ENCODE measurements around the gene USP28. TPM values are rescaled to one million over a fixed set of nuclear protein-coding genes. Genes with fewer than 3 reads are reported as not detected.

USP28 gene
- total RNA-seq, 2 donors from 2014 or later = 28.9 to 31.5 TPM

GRCh38 chr11:113840932-113841664, 34.3 kb downstream of the USP28 start:
- WGBS = 76% methylated on average over 3 of the region's 3 CpGs
- no peak for DNase-seq (ENCODE audit: low spot score)
- Histone ChIP-seq H3K4me3 (no peak overlapping the region), H3K27ac (no peak overlapping the region), H3K4me1 (replicated peaks) (no peaks in the 10 kb centered on the region), H3K27me3 (replicated peaks; ENCODE audit: insufficient read depth) (no peaks in the 10 kb centered on the region), H3K9me3 (no peaks in the 10 kb centered on the region), H3K36me3 (no peaks in the 10 kb centered on the region)
- no peak for TF ChIP-seq CTCF (IDR thresholded peaks at IDR 0.05)
- TF ChIP-seq POLR2AphosphoS5 (IDR thresholded peaks at IDR 0.05) = no peak
- no peak for TF ChIP-seq POLR2A (IDR thresholded peaks at IDR 0.05)
- intact Hi-C loops (cut with DNase I) = no loop called here

DNA sequence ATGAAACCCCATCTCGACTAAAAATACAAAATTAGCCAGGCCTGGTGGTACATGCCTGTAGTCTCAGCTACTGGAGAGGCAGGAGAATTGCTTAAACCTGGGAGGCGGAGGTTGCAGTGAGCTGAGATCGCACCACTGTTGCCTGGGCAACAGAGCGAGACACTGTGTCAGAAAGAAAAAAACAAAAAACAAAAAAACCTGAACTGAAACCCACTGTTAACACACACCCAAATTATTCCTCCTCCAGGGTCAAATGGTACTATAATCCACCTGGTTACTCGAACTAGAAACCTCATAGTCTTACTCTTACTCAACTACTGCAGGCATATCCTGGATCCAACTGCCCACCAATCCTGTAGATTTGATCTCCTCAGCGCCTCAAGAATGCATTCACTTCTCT, 35.5 kb downstream of the USP28 start:
- no peak overlapping the region for H3K4me3 ChIP-seq
- WGBS = 97% methylated on average over 6 of the region's 6 CpGs
- TF ChIP-seq POLR2AphosphoS5 (IDR thresholded peaks at IDR 0.05) = no peak
- TF ChIP-seq POLR2A (IDR thresholded peaks at IDR 0.05) = no peak
- TF ChIP-seq CTCF (IDR thresholded peaks at IDR 0.05) = no peak
- no peaks in the 10 kb centered on the region for H3K27me3 ChIP-seq (replicated peaks; ENCODE audit: insufficient read depth)
- DNase-seq (ENCODE audit: low spot score) = no peak
- H3K36me3 ChIP-seq = no peaks in the 10 kb centered on the region
- intact Hi-C loops (cut with DNase I) = no loop called here
- no peak overlapping the region for H3K27ac ChIP-seq
- no peaks in the 10 kb centered on the region for H3K9me3 ChIP-seq
- no peaks in the 10 kb centered on the region for H3K4me1 ChIP-seq (replicated peaks)

DNA sequence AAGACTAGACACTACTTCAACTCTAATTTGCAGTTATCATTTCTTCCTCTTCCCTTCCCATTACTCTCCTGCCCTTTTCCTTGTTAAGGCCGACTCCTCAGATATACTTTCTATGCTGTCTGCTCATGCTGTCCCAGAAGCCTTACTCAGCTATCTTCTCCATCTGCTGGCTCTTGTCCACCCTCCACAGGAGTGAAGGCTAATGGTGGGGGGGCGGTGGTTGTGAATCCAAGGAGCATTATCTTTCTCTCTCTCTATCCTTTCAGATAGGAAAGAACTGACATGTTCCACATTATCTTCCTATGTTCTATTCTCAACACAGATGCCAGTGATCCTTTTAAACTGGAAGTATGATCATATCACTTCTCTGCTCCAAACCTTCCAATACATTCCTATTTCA, 37.4 kb downstream of the USP28 start:
- 72% methylated on average over 2 of the region's 2 CpGs for WGBS
- Histone ChIP-seq H3K4me3 (no peak overlapping the region), H3K36me3 (no peaks in the 10 kb centered on the region), H3K9me3 (no peaks in the 10 kb centered on the region), H3K27me3 (replicated peaks; ENCODE audit: insufficient read depth) (no peaks in the 10 kb centered on the region), H3K27ac (no peak overlapping the region), H3K4me1 (replicated peaks) (no peaks in the 10 kb centered on the region)
- intact Hi-C loops (cut with DNase I) = no loop called here
- DNase-seq (ENCODE audit: low spot score) = no peak
- TF ChIP-seq POLR2AphosphoS5 (IDR thresholded peaks at IDR 0.05) = no peak
- TF ChIP-seq POLR2A (IDR thresholded peaks at IDR 0.05) = no peak
- TF ChIP-seq CTCF (IDR thresholded peaks at IDR 0.05) = no peak

- no peak overlapping the region for H3K4me3 ChIP-seq
- no peaks in the 10 kb centered on the region for H3K27me3 ChIP-seq (replicated peaks; ENCODE audit: insufficient read depth)
- no peak for TF ChIP-seq POLR2A (IDR thresholded peaks at IDR 0.05)
- TF ChIP-seq POLR2AphosphoS5 (IDR thresholded peaks at IDR 0.05) = no peak
- no peak for TF ChIP-seq CTCF (IDR thresholded peaks at IDR 0.05)
- DNase-seq (ENCODE audit: low spot score) = no peak
- H3K9me3 ChIP-seq = no peaks in the 10 kb centered on the region
- H3K4me1 ChIP-seq (replicated peaks) = no peaks in the 10 kb centered on the region
- H3K27ac ChIP-seq = no peak overlapping the region
- no peaks in the 10 kb centered on the region for H3K36me3 ChIP-seq
- 68% methylated on average over 4 of the region's 4 CpGs for WGBS
- intact Hi-C loops (cut with DNase I) = no loop called here
Measured at GRCh38 chr11:113835306-113835705, 40.1 kb downstream of the USP28 start.

DNA sequence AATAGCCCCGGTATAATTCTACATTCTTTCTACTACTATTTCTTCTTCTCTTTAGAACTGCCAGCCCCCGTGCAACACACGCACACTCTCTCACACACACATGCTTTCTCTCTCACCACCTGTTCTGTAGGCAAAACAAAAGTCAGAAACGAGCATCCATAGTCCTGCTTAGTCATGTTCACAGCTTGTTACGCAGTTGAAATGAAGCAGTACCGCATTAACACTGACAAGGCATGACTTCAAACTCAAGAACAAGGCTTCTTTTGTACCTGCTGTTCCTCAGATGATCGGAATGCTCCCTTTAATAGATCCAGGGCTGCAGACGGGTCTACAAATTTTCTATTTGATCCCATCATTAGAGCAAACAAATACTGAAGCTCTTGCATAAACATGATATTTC, 42.2 kb downstream of the USP28 start:
- WGBS = 68% methylated on average over 8 of the region's 8 CpGs
- Histone ChIP-seq H3K27me3 (replicated peaks; ENCODE audit: insufficient read depth) (no peaks in the 10 kb centered on the region), H3K4me3 (no peak overlapping the region), H3K36me3 (no peaks in the 10 kb centered on the region), H3K4me1 (replicated peaks) (no peaks in the 10 kb centered on the region), H3K27ac (no peak overlapping the region), H3K9me3 (no peaks in the 10 kb centered on the region)
- intact Hi-C loops (cut with DNase I) = no loop called here
- TF ChIP-seq POLR2AphosphoS5 (IDR thresholded peaks at IDR 0.05) = no peak
- no peak for TF ChIP-seq POLR2A (IDR thresholded peaks at IDR 0.05)
- TF ChIP-seq CTCF (IDR thresholded peaks at IDR 0.05) = no peak
- no peak for DNase-seq (ENCODE audit: low spot score)
